GOT3 (cell line): Measurements from ENCODE around the gene IFNL3.
"Not testable (repeated sequence)": the region's sequence is repeated elsewhere in the genome, so short reads cannot be mapped to it uniquely, and the experiment has no call there.

ENCODE experiments used
- DNase-seq: peaks from one replicate; lab custom pipeline; 2025; ENCODE audit warnings: mixed read lengths; lab: John Stamatoyannopoulos, UW

Gene IFNL3

DNA sequence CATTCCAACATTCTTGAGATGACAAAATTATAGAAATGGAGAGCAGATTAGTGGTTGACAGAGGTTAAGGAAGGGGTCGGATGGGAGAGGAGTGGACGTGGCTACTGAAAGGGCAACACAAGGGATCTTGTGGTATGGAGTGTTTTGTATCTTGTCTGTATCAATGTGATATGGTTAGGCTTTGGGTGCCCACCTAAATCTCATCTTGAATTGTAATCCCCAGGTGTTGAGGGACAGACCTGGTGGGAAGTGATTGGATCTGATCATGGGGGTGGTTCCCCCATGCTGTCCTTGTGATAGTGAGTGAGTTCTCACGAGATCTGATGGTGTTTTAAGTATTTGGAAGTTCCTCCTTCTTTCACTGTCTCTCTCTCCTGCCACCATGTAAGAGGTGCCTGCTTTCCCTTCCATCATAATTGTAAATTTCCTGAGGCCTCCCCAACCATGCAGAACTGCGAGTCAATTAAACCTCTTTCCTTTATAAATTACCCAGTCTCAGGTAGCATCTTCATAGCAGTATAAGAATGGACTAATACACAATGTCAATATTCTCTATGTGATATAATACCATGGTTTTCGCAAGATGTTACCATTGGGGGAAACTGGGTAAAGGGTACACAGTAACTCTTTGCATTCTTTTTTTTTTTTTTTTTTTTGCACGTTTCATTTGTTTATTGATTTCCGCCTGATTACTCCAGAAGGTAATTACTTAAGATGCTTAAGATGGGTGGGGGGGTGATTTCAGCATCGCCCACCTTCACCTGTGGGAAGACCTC lies 8.8 kb upstream of the IFNL3 start:
- DNase-seq, result no peak

DNA sequence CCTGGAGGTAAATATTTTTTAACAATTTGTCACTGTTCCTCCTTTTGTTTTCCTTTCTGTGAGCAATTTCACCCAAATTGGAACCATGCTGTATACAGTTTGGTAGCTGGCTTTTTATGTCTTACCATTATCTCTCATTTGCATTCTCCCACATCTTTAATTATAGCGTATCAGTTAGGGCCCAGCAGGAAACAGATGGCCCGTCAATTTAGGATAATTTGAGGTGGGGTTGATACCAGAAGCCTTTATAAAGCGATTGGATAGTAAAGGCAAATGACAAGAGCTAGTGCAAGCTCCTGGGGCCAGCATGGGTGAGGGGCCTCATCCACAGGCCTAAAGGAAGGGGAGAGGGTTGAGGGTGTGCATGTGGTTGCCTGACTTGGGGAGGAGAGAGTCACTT lies 7.7 kb upstream of the IFNL3 start:
- DNase-seq, result no peak

DNA sequence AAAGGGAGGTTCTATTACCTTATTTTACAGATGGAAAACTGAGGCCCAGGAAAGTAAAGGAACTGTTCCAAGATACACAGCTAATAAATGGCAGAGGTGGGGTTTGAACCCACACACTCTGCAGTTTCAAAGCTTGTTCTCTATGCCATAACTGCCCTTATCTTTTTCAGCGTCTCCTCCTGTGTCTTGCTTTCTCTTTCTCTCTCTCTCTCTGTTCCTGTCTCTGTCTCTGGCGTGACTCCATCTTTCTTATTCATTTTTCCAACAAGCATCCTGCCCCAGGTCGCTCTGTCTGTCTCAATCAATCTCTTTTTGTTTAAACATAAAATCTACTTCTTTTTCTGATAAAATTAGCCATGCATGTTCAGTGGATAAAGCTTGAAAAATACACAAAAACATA lies 7.0 kb upstream of the IFNL3 start:
- DNase-seq, result no peak

DNA sequence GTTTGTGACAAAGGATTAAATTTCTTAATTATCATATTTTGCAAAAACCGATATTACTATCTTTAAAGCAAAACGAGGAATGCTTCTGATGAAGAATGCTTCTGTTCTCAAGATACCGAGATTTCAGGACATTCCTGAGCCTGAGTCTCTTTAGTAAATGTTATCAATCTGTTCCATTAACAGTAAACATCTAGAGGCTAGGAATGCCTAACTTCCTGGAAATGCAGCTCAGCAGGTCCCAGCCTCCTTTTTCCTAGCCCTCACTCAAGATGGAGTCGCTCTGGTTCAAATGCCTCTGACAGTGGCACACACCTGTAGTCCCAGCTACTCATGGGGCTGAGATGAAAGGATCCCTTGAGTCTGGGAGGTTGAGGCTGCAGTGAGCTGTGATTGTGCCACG lies 6.3 kb upstream of the IFNL3 start:
- DNase-seq, result no peak

DNA sequence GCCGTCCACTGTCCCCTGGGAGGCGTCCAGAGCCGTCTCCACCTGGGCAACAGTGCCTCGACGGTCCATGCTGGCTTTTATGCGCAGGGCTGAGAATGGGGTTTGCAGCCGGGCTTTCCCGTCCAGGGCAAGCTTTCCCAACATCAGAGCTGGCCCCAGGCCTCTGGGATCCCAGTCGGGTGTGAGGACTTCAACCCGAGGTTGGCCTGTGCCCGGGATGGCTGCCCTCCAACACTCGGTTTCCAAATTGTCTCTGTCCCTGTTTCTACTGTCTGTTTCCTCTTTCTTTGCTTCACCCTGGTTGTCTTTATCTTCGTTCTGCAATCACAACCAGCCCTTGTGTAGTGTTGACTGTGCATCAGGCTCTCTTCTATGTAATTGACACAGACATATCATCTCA lies 4.0 kb upstream of the IFNL3 start, which contains the start of gene IFNL4:
TSS of gene IFNL4 (minus strand) at position 51 of the 400 bp plus-strand sequence.
- no peak for DNase-seq

DNA sequence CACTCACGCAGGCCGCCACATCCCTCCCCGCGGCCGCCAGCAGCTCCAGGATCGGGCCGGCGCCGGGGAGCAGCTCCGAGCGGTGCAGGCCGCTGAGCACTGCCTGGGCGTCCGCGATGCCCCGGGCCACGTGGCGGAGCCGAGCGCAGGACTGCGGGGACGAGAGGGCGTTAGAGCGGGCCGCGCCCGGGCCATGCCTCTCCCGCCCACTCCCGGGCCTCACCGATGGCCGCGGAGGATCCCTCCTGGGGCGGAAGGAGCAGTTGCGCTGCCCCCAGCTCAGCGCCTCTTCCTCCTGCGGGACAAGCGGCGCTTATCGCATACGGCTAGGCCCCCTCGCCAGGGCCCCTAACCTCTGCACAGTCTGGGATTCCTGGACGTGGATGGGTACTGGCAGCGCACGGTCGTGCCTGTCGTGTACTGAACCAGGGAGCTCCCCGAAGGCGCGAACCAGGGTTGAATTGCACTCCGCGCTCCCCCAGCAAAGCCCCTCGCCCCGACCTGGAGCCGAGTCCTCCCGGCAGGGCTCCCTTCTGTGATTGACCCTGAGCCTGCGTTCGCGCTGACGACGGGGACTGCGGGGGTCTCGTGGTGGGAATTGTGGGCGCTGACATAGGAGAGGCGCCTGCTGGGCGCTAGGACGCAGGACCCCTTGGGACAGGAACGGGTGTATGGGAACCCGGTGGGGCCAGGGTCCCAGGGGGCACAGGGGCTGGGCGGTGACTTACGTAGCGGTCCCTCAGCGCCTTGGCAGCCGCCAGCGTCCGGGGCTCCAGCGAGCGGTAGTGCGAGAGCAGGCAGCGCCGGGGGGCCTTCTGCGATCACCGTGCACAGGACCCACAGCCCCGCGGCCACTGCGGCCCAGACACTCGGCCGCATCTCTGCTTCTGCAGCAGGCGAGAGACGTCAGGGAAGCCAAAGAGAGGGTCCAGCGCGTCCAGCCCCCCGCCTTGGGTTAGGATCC lies 3.2 kb upstream of the IFNL3 start:
- DNase-seq, result no peak

DNA sequence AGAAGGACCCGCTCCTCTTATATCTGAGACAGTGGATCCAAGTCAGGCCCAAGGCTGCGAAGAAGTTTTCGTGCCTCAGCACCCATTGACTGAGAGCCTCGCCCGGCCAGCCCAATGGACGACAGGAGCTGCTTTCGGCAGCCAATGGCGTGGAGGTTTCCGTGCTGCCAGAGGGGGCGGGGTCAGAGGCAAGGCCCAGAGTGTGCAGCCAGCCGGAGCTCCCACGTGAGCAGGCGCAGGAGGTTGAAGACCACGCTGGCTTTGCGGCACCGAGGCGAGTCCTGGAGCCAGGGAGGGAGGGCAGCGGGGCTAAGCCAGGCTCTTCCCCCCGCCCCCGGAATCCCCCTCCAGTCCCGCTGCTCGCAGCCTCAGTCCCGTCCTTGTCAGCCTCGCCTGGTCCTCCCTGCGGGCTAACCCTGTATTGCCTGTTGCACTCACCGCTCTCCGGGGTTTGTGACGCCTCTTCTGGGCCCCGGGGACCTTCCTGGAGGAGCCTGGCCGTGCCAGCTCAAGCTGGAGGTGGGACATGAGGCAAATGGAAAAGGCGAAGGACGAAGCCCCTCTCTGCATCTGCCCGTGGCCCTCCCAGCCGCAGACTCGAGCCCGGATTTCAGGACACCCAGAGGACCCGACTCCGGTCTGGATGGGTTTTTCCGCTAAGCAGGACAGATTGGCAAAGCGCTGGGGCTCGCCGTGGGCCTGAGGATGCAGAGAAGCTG lies 2.3 kb upstream of the IFNL3 start:
- no peak for DNase-seq

DNA sequence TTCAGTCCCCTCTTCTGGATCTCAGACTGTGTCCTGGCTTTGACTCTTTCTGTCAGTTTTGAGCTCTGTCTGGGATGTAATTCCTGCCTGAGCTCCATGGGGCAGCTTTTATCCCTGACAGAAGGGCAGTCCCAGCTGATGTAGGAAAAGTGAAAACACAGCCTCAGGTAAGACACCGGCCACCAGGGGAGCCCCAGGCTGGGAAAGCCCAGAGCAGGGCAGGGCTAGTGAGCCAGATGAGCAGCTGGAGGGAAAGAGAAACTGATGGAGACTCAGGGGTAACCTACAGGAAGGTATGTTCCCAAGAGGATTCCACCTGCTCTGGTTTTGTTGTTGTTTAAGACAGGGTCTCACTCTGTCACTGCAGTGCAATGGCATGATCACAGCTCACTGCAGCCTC lies 360 bp upstream of the IFNL3 start:
- not testable (repeated sequence) for DNase-seq

DNA sequence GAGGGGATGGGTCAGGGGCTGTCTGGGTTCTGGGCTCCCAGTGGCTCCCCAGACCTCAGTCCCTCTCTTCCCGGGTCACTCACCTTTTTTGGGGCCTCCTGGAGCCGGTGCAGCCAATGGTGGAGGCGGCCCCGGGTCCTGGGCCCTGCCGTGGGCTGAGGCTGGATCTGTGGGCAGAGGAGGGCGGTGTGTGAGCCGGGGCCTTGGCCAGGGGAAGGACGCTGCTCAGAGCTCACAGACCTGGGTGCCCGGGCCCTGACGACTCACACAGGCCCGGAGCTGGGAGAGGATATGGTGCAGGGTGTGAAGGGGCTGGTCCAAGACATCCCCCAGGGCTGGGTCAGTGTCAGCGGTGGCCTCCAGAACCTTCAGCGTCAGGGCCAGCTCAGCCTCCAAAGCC lies 1.1 kb downstream of the IFNL3 start:
- not testable (repeated sequence) for DNase-seq

DNA sequence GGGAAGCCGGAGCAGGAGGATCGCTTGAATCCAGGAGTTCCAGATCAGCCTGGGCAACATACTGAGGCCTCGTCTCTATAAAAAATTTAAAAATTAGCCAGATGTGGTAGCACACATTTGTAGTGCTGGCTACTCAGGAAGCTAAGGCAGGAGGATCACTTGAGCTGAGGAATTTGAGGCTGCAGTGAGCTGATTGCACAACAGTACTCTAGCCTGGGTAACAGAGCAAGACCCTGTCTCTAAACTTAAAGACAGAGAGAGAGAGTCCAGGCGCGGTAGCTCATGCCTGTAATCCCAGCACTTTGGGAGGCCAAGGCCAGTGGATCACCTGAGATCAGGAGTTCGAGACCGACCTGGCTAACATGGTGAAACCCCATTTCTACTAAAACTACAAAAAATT lies 4.4 kb downstream of the IFNL3 start:
- DNase-seq, result no peak

DNA sequence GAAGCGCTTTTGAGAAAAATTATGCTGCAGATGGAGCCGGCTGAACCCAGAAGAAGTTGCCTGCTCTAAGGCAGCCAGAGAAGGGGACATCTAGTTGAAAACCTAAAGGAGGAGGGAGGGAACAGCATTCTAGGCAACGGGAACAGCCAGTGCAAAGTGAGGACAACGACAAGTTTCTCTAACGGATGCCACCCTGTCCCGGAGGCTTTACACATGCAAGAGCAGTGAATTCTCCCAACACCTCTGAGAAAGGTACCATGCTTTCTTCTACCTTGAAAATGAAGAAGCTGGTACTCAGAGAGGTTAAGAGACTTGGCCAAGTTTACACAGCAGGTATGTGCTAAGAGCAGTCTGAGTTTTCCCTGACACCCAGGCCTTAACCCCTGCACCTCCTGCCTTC lies 5.9 kb downstream of the IFNL3 start:
- DNase-seq, result no peak

DNA sequence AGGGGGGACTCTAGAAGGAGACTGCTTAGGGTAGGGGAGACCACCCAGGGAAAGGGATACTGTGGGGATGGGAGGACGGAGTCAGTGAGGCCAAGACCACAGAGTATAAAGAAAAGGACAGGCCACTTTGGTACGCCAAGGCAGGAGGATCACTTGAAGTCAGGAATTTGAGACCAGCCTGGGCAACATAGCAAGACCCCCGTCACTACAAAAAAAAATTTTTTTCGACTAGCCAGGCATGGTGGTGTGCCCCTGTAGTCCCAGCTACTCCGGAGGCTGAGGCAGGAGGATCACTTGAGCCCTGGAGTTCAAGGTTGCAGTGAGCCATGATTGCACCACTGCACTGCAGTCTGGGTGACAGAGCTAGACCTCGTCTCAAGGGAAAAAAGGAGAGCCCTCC lies 6.6 kb downstream of the IFNL3 start:
- no peak for DNase-seq

DNA sequence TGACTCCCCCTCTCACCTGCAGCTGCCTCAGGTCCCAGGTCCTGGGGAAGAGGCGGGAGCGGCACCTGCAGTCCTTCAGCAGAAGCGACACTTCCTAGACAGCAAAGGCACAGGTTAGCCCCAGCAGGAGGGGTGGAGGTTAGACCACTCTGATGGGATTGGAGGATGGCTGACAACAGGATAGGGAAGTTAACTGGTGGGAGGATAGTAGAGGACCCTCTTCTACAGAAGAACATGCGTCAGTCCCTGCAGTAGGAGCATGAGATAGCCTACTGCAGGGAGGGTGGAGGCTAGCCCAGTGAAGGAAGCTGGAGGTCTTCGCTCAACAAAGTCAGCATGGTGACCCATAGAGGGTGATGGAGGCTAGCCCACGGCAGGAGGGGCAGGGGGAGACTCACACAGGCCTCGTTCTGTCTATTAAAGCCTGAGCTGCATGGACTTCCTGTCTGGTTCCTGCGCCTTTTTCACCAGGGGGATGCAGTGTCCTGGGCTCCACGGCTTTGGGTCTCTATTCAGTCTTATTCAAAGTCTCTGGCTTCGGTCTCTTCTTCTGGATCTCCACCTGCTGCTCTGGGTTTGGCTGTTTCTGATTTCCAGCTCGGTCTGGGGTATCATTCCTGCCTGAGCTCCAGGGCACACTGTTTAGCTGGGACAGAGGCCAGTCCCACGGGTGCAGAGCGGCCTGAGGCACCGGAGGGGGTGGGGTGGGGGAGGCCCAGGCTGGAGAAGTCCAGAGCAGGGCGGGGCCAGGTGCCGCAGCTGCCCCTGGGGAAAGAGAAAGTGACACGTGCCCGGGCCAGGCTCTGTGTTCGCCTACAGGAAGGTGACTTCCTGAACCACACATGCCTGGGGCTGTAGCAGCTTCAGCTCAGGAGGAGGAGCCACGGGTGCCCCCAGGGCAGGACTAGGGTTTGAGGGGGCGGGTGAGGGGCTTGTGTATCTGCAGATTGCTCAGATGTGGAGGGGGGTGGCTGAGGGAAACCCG lies 7.3 kb downstream of the IFNL3 start:
- DNase-seq, result no peak

DNA sequence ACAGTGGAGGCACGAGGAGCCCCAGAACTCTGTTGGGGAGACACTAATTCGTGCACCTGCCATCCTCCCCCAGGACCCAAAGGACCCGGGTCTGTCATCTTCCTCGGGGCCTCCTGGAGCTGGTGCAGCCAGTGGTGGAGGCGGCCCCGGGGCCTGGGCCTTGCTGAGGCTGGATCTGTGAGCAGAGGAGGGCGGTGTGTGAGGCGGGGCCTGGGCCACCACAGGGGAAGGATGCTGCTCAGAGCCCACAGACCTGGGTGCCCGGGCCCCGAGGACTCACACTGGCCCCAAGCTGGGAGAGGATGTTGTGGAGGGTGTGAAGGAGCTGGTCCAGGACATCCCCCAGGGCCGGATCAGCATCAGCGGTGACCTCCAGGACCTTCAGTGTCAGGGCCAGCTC lies 8.3 kb downstream of the IFNL3 start:
- no peak for DNase-seq

DNA sequence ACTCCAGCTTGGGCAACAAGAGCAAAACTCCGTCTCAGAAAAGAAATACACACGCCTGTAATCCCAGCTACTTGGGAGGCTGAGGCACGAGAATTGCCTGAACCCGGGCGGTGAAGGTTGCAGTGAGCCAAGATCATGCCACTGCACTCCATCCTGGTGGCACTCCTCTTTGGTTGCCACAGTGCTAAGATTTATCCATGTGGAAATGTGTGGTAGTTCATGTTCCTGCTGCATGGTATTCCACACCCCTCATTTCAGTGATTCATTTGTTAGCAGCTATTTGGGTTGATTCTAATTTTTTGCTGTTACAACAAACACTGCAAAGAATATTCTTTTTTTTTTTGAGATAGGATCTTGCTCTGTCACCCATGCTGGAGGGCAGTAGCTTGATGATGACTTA lies 12.1 kb downstream of the IFNL3 start:
- DNase-seq, result no peak

DNA sequence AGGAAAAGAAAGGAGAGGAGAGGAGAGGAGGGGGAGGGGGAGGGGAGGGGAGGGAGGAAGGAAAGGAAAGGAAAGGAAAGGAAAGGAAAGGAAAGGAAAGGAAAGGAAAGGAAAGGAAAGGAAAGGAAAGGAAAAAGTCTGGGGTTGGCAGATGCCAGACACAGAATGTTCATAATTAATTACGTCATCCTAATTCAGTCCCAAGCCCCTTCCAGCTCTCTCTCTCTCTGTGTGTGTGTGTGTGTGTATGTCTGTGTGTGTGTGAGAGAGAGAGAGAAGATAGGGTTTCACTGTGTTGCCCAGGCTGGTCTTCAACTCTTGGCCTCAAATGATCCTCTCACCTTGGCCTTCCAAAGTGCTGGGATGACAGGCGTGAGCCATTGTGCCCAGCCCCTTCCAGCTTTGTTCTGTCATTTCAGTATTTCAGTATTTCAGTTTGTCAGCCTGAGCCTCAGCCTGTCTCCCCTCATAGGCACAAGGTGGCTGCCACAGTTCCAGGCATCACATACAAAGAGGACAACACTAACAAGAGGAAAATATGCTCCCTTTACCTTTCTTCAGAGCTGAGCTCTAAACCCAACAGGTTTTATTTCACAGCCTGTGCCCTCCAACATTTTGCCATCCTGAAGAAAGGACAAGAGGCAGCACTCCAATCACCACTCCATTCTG lies 14.6 kb downstream of the IFNL3 start:
- DNase-seq, result no peak

DNA sequence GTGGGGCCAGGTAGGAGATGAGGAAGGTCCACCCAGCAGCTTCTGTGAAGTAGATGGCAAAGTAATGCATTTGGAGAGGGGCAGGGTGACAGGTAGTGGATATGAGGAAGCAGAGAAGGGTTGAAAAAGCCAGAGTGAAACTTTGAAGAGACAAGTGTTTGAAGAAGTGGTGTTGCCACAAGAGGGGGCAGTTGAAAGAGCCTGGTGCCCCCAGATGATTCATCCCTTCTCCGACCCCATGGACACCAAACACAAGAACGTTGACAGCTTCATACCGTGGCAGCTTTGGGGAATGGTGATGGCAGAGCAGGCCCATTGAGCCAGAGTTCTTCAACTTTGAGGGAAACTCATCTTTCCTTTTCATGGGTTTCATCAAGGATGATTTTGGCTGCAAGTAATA lies 19.9 kb downstream of the IFNL3 start:
- DNase-seq, result no peak

DNA sequence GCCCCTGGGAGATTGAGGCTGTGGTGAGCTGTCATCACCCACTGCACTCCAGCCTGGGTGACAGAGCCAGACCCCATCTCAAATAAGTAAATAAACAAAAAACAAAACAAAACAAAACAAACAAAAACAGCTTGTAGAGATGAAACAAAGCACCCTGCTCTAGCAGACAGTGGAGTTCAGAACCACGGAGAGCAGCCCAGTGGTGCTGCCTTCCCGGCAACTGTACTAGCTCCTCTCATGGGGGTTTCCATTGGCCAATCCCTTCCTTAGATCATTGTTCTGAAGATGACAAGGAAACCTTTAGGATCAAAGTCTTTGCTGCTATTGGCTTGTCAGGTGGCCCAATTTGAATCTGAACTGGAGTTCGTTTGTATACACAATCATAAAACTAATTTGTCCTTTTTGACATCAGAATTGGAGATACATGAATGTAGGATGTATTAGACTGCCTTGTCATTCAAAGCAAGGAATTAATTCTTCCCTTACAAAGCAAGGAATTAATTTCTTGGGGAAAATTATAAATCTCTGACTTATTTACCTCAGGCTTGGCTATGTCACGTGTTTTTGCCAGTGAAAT lies 21.0 kb downstream of the IFNL3 start:
- no peak for DNase-seq

DNA sequence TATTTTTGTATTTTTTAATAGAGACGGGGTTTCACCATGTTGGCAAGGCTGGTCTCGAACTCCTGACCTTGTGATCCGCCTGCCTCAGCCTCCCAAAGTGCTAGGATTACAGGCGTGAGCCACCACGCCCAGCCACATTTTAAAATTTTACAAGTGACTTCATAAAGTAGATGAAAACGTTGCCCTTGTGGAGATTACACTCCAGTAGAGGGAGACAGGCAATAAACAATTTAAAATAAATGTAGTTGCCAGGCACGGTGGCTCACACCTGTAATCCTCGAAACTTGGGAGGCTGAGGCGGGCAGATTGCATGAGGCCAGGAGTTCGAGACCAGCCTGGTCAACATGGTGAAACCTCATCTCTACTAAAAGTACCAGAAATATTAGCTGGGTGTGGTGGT lies 25.7 kb downstream of the IFNL3 start:
- DNase-seq, result not testable (repeated sequence)
